GM19452 (cell line): ENCODE results near the gene USP48.
A peak's percentile ranks its signal among the peaks of the same experiment; 100 is the strongest.
"Not testable (repeated sequence)": the region's sequence is repeated elsewhere in the genome, so short reads cannot be mapped to it uniquely, and the experiment has no call there.

Experiments used
- ATAC-seq: cut with Tn5 transposase; IDR thresholded peaks from one replicate; pipeline ENCODE4 v1.9.1; 2021; ENCODE audit not compliant: unreplicated experiment

The USP48 gene

GRCh38 chr1:21782868-21783678 is at the start of gene USP48:
Gene USP48 (minus strand): TSS chr1:21783149. CDS start chr1:21782957, 192 bp downstream.
- peak; percentile 65 for ATAC-seq

- no peak for ATAC-seq
Measured at GRCh38 chr1:21831454-21831970, 48.6 kb upstream of the USP48 start.

- no peak for ATAC-seq
Measured at GRCh38 chr1:21830792-21831453, 48.0 kb upstream of the USP48 start.

GRCh38 chr1:21829294-21829693 is 46.3 kb upstream of the USP48 start:
- no peak for ATAC-seq

- no peak for ATAC-seq
Measured at GRCh38 chr1:21828506-21829210, 45.7 kb upstream of the USP48 start.

GRCh38 chr1:21828075-21828474 is 45.1 kb upstream of the USP48 start:
- ATAC-seq, result no peak

GRCh38 chr1:21827141-21827679 is 44.3 kb upstream of the USP48 start:
- no peak for ATAC-seq

- not testable (repeated sequence) for ATAC-seq
Measured at GRCh38 chr1:21826694-21827093, 43.7 kb upstream of the USP48 start.

GRCh38 chr1:21825393-21825792 is 42.4 kb upstream of the USP48 start:
- ATAC-seq, result no peak

GRCh38 chr1:21824926-21825325 is 42.0 kb upstream of the USP48 start:
- ATAC-seq, result no peak

GRCh38 chr1:21823980-21824702 is 41.2 kb upstream of the USP48 start:
- no peak for ATAC-seq

- ATAC-seq, result no peak
Measured at GRCh38 chr1:21823206-21823979, 40.4 kb upstream of the USP48 start.

- ATAC-seq, result no peak
Measured at GRCh38 chr1:21822349-21822748, 39.4 kb upstream of the USP48 start.

- no peak for ATAC-seq
Measured at GRCh38 chr1:21821385-21822019, 38.6 kb upstream of the USP48 start.

- ATAC-seq, result no peak
Measured at GRCh38 chr1:21820597-21821232, 37.8 kb upstream of the USP48 start.

GRCh38 chr1:21818656-21819055 is 35.7 kb upstream of the USP48 start:
- no peak for ATAC-seq

GRCh38 chr1:21816602-21817302 is 33.8 kb upstream of the USP48 start:
- no peak for ATAC-seq

- ATAC-seq, result no peak
Measured at GRCh38 chr1:21815724-21816321, 32.9 kb upstream of the USP48 start.
